DND-41 (cell line): ENCODE measurements around the gene ANKS1B.

ENCODE experiments used
- ATAC-seq: fragments of 200-7000 bp; cut with Tn5 transposase; 3 replicates; pipeline ENCODE4 v1.9.1; 2021; ENCODE audit warnings: low read depth; ENCODE audit not compliant: insufficient read depth
- DNase-seq: peaks from one replicate; pipeline ENCODE4 v3.0.0-alpha.2; 2020
- H2AFZ ChIP-seq: 2 replicates; pipeline ENCODE4 v1.6.0; 2012; ENCODE audit warnings: low read depth, low read length
- H3K27ac ChIP-seq: 2 replicates; pipeline ENCODE4 v1.5.1; 2012; ENCODE audit warnings: low read length, inconsistent platforms
- H3K27me3 ChIP-seq: fragments of 200-600 bp; sonication (generic); 2 replicates; pipeline ENCODE4 v1.6.0; 2012; ENCODE audit warnings: low read length, mild to moderate bottlenecking, inconsistent platforms; ENCODE audit not compliant: insufficient read depth, poor library complexity
- H3K36me3 ChIP-seq: 2 replicates; pipeline ENCODE4 v1.5.1; 2012; ENCODE audit warnings: low read length, inconsistent platforms; ENCODE audit not compliant: insufficient read depth
- H3K4me1 ChIP-seq: 2 replicates; pipeline ENCODE4 v1.5.1; 2012; ENCODE audit warnings: mild to moderate bottlenecking, low read length; ENCODE audit not compliant: insufficient read depth
- H3K4me2 ChIP-seq: 2 replicates; pipeline ENCODE4 v1.6.0; 2012; ENCODE audit warnings: mild to moderate bottlenecking, moderate library complexity, low read length, inconsistent platforms; ENCODE audit not compliant: insufficient read depth
- H3K4me3 ChIP-seq, 2 experiments: fragments of 200-600 bp in 1 of 2; shearing (Covaris generic) in 1 of 2; 2 replicates each; pipeline ENCODE4 v1.5.1; 2012 to 2016; ENCODE audit warnings: inconsistent platforms in 2 of 2, low read length in 2 of 2, mild to moderate bottlenecking in 2 of 2, low read depth in 1 of 2, moderate library complexity in 1 of 2
- H3K79me2 ChIP-seq: 2 replicates; pipeline ENCODE4 v1.6.0; 2012; ENCODE audit warnings: low read length, inconsistent platforms; ENCODE audit not compliant: insufficient read depth
- H3K9ac ChIP-seq: 2 replicates; pipeline ENCODE4 v1.6.0; 2012; ENCODE audit warnings: low read depth, mild to moderate bottlenecking, inconsistent platforms, low read length, moderate library complexity
- H3K9me3 ChIP-seq: 2 replicates; pipeline ENCODE4 v1.5.1; 2012; ENCODE audit warnings: low read length, moderate library complexity, mild to moderate bottlenecking, inconsistent platforms; ENCODE audit not compliant: insufficient read depth, severe bottlenecking
- H4K20me1 ChIP-seq: 2 replicates; pipeline ENCODE4 v1.6.0; 2012; ENCODE audit warnings: low read length; ENCODE audit not compliant: insufficient read depth
- CTCF ChIP-seq: IDR thresholded peaks from 2 replicates; pipeline ENCODE4 v1.5.1; 2012; ENCODE audit warnings: borderline replicate concordance, low read length, moderate library complexity, mild to moderate bottlenecking; ENCODE audit not compliant: poor library complexity, severe bottlenecking; ENCODE audit errors: extremely low read depth
- EZH2 ChIP-seq: IDR thresholded peaks from 3 replicates; pipeline ENCODE4 v1.6.1; 2012; ENCODE audit warnings: borderline replicate concordance, low read depth, mild to moderate bottlenecking, moderate library complexity, low read length, inconsistent platforms; ENCODE audit not compliant: severe bottlenecking

The ANKS1B gene

GRCh38 chr12:99453836-99454538 is 530.7 kb downstream of the ANKS1B start:
- H3K36me3 ChIP-seq = no peaks in the 10 kb centered on the region
- H3K4me3 ChIP-seq = no peak overlapping the region
- H2AFZ ChIP-seq = no peak overlapping the region
- no peak for DNase-seq
- H4K20me1 ChIP-seq = no peaks in the 10 kb centered on the region
- H3K4me1 ChIP-seq = no peaks in the 10 kb centered on the region
- no peak overlapping the region for H3K9ac ChIP-seq
- H3K79me2 ChIP-seq = no peaks in the 10 kb centered on the region
- no peaks in the 10 kb centered on the region for H3K27me3 ChIP-seq
- no peak overlapping the region for H3K27ac ChIP-seq
- H3K9me3 ChIP-seq = no peaks in the 10 kb centered on the region
- no peak for TF ChIP-seq CTCF
- no peak for TF ChIP-seq EZH2
- ATAC-seq = no peak
- H3K4me2 ChIP-seq = no peak overlapping the region

GRCh38 chr12:99450036-99450630 is 534.6 kb downstream of the ANKS1B start:
- Histone ChIP-seq H3K4me1 (no peaks in the 10 kb centered on the region), H3K36me3 (no peaks in the 10 kb centered on the region), H3K27me3 (no peaks in the 10 kb centered on the region), H3K4me2 (no peak overlapping the region), H4K20me1 (no peaks in the 10 kb centered on the region), H3K9me3 (no peaks in the 10 kb centered on the region), H3K79me2 (no peaks in the 10 kb centered on the region), H3K4me3 (no peak overlapping the region), H3K27ac (no peak overlapping the region), H3K9ac (no peak overlapping the region), H2AFZ (no peak overlapping the region)
- ATAC-seq (no peak), DNase-seq (no peak)
- TF ChIP-seq EZH2 (no peak), CTCF (no peak)

GRCh38 chr12:99444859-99445316 is 539.8 kb downstream of the ANKS1B start:
- H3K79me2 ChIP-seq = no peaks in the 10 kb centered on the region
- H3K27ac ChIP-seq = no peak overlapping the region
- no peak overlapping the region for H3K4me3 ChIP-seq
- TF ChIP-seq CTCF = no peak
- TF ChIP-seq EZH2 = no peak
- H3K36me3 ChIP-seq = no peaks in the 10 kb centered on the region
- H3K9ac ChIP-seq = no peak overlapping the region
- ATAC-seq (no peak), DNase-seq (no peak)
- no peaks in the 10 kb centered on the region for H3K27me3 ChIP-seq
- H3K4me1 ChIP-seq = no peaks in the 10 kb centered on the region
- no peak overlapping the region for H3K4me2 ChIP-seq
- no peak overlapping the region for H2AFZ ChIP-seq
- no peaks in the 10 kb centered on the region for H3K9me3 ChIP-seq
- no peaks in the 10 kb centered on the region for H4K20me1 ChIP-seq

- DNase-seq (no peak), ATAC-seq (no peak)
- TF ChIP-seq CTCF (no peak), EZH2 (no peak)
- Histone ChIP-seq H3K9ac (no peak overlapping the region), H3K4me2 (no peak overlapping the region), H3K27me3 (no peaks in the 10 kb centered on the region), H4K20me1 (no peaks in the 10 kb centered on the region), H3K4me1 (no peaks in the 10 kb centered on the region), H3K79me2 (no peaks in the 10 kb centered on the region), H3K36me3 (no peaks in the 10 kb centered on the region), H3K9me3 (no peaks in the 10 kb centered on the region), H3K27ac (no peak overlapping the region), H2AFZ (no peak overlapping the region), H3K4me3 (no peak overlapping the region)
These were observed 542.0 kb downstream of the ANKS1B start for GRCh38 chr12:99442758-99443157.
